Raji (cell line): ENCODE results near the gene RBSN.

Experiments used
- POLR2A ChIP-seq: IDR thresholded peaks from 2 replicates; pipeline ENCODE4 v1.6.1; 2011; ENCODE audit warnings: low read depth, low read length, control low read depth; ENCODE audit not compliant: insufficient read depth

The RBSN gene

GRCh38 chr3:15069441-15069840 lies 29.5 kb downstream of the RBSN start:
- TF ChIP-seq POLR2A = no peak

GRCh38 chr3:15066467-15066866 lies 32.5 kb downstream of the RBSN start:
- TF ChIP-seq POLR2A = no peak

- TF ChIP-seq POLR2A = no peak
Observed at GRCh38 chr3:15065550-15066007, 33.4 kb downstream of the RBSN start.

GRCh38 chr3:15064835-15065549 lies 34.0 kb downstream of the RBSN start, which contains the start of gene MRPS25:
MRPS25 (minus strand) TSS chr3:15065315; CDS start chr3:15065194, 121 bp downstream.
- peak; percentile 99 for TF ChIP-seq POLR2A

- no peak for TF ChIP-seq POLR2A
Observed at GRCh38 chr3:15064299-15064834, 34.6 kb downstream of the RBSN start.

- no peak for TF ChIP-seq POLR2A
Observed at GRCh38 chr3:15063656-15064286, 35.2 kb downstream of the RBSN start.

- no peak for TF ChIP-seq POLR2A
Observed at GRCh38 chr3:15063238-15063637, 35.7 kb downstream of the RBSN start.

- no peak for TF ChIP-seq POLR2A
Observed at GRCh38 chr3:15060029-15060428, 38.9 kb downstream of the RBSN start.

- TF ChIP-seq POLR2A = no peak
Observed at GRCh38 chr3:15056676-15057404, 42.1 kb downstream of the RBSN start.

- TF ChIP-seq POLR2A = no peak
Observed at GRCh38 chr3:15055019-15055557, 43.9 kb downstream of the RBSN start.

- no peak for TF ChIP-seq POLR2A
Observed at GRCh38 chr3:15053541-15053940, 45.4 kb downstream of the RBSN start.

GRCh38 chr3:15052335-15053242 lies 46.4 kb downstream of the RBSN start:
- TF ChIP-seq POLR2A = no peak

GRCh38 chr3:15051531-15051930 lies 47.4 kb downstream of the RBSN start:
- TF ChIP-seq POLR2A = no peak

- TF ChIP-seq POLR2A = no peak
Observed at GRCh38 chr3:15050405-15051092, 48.4 kb downstream of the RBSN start.
